GM18517 (cell line): ENCODE measurements around the gene OAS2.

ENCODE experiments used
- ATAC-seq: cut with Tn5 transposase; IDR thresholded peaks from one replicate; pipeline ENCODE4 v1.9.1; 2021; ENCODE audit warnings: mild to moderate bottlenecking, moderate library complexity; ENCODE audit not compliant: unreplicated experiment

The OAS2 gene, protein sequence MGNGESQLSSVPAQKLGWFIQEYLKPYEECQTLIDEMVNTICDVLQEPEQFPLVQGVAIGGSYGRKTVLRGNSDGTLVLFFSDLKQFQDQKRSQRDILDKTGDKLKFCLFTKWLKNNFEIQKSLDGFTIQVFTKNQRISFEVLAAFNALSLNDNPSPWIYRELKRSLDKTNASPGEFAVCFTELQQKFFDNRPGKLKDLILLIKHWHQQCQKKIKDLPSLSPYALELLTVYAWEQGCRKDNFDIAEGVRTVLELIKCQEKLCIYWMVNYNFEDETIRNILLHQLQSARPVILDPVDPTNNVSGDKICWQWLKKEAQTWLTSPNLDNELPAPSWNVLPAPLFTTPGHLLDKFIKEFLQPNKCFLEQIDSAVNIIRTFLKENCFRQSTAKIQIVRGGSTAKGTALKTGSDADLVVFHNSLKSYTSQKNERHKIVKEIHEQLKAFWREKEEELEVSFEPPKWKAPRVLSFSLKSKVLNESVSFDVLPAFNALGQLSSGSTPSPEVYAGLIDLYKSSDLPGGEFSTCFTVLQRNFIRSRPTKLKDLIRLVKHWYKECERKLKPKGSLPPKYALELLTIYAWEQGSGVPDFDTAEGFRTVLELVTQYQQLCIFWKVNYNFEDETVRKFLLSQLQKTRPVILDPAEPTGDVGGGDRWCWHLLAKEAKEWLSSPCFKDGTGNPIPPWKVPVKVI

DNA sequence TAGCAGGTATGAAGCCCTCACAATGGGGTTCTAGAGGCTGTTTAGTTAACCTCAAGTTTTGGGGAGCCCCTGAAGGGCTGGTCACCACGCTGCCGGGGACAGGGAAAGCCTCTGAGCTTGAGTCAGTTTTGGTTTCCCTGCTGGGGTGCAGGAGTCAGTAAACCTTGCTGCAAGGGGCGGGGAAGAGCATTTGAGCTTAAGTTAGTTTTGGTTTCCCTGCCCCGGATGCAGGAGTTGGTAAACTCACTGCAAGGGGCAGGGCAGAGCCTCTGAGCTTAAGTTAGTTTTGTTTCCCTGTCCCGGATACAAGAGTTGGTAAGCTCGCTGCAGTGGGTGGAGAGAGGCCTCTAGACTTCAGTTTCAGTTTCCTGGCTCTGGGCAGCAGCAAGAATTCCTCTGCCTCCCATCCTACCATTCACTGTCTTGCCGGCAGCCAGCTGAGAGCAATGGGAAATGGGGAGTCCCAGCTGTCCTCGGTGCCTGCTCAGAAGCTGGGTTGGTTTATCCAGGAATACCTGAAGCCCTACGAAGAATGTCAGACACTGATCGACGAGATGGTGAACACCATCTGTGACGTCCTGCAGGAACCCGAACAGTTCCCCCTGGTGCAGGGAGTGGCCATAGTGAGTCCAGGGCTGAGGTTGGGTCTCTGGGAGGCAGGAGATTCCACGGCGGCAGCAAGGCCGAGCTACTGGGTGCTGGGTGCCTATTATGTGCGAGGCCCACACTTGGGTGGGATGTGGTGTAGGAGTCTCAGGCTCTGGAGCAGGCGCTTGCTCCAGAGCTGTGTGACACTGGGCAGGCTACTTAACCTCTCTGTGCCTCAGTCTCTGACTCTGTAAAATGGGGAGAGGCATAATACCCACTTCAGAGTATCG lies at the start of gene OAS2:
TSS of gene OAS2 (plus strand) at position 357 of the 878 bp plus-strand sequence. CDS start at position 447, 90 bp downstream.
- peak; percentile 93 for ATAC-seq

DNA sequence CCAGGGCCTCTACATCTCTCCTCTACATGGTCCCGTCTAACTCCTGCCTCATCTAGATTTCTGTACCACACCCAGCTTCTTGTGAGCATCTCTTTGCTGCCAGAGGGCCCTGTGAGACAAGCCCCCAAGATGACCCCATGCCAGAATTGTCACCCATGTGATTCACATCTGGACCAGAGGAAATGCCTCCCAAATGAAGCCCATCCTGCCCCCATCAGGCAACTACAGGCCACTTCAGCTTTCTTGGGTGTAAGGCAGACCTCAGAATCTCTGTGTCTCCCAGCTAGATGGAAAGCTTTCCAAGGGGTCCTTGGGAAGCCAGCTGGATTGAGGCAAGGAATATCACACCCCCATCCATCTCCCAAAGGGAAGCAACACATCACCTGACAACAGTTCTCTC lies 49.3 kb upstream of the OAS2 start:
- no peak for ATAC-seq

DNA sequence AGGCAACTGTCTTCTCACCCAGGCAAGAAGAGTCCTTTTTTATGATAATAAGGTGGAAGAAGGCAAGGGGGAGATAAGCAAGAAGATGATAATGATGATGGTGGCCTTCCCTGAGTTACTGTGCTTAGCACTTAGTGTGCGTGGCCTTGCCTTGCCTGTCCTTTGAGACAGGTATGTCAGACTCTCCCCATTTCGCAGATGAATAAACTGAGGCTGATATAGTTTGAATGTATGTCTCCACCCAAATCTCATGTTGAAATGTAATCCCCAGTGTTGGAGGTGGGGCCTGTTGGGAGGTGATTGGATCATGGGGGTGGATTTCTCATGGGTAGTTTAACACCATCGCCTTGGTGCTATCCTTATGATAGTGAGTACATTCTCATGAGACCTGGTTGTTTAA lies 48.6 kb upstream of the OAS2 start:
- no peak for ATAC-seq

DNA sequence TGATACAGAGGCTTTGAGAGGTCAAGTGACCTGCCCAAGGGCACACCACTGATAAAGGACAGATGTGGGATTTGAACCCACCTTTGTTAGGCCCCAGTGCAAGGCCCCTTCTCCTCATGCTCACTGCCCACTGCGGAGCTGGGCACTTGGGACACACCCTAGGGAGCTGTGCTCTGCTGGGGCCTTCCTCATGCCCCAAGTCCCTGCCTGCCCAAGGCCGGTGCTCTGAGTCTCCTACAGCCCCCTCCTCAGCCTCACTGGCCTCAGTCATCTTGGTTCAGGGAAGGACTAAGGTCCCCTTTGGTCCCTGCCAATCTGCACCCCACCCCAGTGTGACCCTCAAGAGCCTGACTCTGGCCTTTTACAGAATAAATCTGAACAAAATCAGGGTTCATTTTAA lies 48.0 kb upstream of the OAS2 start:
- no peak for ATAC-seq

DNA sequence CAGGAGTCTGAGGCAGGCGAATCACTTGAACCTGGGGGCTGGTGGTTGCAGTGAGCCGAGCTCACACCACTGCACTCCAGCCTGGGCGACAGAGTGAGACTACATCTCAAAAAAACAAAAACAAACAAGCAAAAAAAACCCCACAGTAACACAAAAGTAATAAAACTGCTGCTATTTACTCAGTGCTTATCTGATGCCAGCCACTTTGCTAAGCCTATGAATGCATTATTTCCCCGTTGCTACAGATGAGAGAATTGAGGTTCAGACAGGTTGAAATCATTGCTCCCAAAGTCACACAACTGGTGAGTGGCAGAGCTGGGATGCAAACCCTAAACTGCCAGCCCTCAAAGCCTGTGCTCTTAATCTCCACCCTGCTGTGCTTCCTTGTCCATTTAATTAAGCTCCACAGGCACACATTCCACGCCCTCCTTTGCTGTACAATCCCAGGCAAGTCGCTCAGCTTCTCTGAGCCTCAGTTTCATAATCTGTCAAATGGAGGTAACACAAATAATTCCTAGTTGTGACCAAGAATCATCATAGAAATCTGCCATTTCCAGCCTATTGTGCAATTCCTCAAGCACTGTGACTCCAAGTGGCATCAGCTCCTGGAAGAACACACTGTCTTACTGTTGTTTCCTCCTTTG lies 45.7 kb upstream of the OAS2 start:
- ATAC-seq, result no peak

DNA sequence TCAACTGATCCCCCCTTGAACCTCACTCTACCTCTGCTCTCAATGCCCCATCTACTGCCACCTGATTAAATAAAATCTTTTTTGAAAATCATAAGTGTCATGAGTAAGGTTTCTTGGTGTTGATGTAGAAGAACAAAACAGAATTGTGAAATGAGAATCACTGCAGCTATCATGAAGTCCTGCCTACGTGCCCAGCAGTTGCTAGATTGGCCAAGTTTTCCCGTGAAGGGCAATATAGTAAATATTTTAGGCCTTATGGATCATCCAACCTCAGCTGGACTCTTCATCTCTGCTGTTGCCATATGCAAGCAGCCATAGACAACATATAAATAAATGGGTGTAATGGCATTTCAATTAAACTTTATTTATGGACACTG lies 45.2 kb upstream of the OAS2 start:
- ATAC-seq, result no peak

DNA sequence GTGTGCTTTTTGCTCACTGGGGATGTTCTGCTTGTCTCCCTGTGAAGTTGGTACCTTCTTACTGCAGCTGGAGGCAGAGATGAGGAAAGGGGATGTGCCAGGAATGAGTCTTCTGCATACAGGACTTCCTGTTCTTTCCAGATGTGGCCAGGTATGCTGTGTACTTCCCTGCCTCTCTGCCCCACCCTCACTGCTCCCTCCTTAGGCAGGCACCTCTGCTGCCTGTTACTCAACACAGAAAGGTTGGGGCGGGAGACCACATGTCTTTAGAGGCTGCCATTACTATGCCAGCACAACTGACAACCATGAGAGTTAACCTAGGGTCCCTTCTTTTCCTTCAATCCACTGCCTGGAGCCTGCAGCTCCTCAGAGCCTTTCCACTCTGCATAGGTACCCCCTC lies 42.1 kb upstream of the OAS2 start:
- ATAC-seq, result no peak

DNA sequence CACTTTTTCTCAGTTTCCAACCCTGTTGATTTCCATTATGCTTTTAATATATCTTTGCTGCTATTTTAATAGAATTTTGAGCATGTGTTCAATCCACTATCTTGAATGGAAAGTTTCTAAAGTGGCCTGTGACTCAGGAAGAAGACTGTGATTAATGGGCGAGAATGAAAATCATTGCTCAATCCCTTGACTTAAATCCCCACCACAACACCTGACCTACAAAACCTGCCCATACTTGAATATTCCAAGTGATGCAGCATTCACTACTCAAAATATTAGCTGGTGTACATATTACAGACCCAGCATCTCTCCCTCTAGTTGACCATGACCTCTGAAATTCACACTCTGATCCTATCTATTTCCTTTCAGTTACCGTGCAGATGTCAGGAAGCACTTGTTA lies 41.4 kb upstream of the OAS2 start:
- no peak for ATAC-seq

DNA sequence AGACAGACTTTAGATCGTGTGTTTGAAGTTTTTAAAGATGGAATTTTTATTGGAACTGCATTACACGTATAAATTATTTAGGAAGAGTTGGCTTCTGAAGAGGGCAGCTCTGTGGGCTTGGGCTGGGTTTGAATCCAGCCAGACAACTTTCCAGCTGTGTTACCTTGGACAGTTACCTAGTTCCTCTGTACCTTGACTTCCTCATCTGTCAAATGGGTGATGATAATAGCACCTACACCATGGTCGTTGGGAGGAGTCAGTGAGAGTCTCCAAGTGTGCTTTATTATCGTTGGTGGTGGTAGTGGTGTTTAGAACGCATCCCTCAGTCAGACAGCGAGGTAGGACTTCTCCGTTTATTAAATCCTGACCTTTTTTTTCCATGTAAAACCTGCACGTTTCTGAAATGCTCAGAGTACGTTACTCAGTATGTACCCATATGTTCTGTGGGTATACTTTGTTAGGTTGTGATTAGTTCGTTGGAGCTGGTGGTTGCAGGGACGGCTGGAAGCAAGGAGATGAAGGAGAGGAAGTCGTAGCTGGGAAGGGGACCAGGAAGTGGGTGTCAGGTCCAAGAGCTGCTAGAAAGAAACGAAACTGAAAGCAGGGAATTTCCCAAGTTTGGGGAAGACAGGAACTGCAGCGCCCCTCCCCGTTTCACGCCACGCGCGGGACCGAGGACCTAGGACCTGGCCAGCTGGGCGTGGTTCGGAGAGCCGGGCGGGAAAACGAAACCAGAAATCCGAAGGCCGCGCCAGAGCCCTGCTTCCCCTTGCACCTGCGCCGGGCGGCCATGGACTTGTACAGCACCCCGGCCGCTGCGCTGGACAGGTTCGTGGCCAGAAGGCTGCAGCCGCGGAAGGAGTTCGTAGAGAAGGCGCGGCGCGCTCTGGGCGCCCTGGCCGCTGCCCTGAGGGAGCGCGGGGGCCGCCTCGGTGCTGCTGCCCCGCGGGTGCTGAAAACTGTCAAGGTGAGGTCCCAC lies 40.3 kb upstream of the OAS2 start, which contains the start of gene OAS3:
TSS of gene OAS3 (plus strand) at position 734 of the 979 bp plus-strand sequence. CDS start at position 791, 57 bp downstream.
- ATAC-seq, result no peak

DNA sequence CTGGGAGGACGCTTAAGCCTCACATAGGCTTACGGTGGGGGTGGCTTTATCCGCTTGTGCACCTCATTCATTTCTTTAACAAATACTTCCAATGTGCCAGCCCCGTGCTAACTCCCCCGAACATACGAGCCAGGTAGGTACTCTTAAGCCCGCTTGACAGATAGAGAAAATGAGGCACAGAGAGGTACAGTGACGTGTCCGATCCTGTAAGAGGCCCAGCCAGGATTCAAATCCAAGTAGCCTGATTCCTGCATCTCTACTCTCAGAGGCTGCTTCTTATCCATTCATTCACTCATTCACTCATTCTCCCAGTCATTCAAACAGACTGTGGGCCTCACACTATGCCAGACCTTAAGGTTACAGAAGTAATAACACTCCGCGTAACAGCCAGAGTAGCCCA lies 39.6 kb upstream of the OAS2 start:
- no peak for ATAC-seq

DNA sequence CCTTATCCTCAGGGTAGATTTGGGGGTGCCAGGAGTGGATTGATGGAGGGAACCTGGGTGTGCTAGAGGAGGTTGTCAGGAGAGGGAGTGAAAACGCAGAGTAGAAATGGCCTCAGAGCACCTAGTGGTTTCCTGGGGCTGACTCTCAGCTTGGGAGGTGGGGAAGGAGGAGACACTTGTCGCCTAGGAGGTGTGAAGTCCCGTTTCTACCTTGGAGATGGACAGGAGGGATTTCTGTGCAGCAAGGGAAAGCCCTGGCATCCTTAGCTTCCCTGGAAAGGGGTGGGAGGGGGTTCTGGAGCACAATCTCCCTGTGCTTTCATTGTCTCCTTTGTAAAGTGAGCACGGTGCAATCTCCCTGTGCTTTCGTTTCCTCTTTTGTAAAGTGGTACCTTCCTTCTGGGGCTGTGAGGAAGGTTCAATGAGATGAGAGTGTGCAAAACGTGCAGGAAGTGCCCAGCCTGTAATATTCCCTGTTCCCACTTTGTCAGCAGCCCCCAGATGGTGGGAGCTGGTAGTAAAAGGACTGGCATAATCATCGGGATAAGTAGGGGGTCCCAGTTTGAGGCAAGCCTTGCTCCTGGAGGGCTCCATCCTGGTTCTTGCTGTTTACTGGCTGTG lies 38.4 kb upstream of the OAS2 start:
- peak; percentile 55 for ATAC-seq

DNA sequence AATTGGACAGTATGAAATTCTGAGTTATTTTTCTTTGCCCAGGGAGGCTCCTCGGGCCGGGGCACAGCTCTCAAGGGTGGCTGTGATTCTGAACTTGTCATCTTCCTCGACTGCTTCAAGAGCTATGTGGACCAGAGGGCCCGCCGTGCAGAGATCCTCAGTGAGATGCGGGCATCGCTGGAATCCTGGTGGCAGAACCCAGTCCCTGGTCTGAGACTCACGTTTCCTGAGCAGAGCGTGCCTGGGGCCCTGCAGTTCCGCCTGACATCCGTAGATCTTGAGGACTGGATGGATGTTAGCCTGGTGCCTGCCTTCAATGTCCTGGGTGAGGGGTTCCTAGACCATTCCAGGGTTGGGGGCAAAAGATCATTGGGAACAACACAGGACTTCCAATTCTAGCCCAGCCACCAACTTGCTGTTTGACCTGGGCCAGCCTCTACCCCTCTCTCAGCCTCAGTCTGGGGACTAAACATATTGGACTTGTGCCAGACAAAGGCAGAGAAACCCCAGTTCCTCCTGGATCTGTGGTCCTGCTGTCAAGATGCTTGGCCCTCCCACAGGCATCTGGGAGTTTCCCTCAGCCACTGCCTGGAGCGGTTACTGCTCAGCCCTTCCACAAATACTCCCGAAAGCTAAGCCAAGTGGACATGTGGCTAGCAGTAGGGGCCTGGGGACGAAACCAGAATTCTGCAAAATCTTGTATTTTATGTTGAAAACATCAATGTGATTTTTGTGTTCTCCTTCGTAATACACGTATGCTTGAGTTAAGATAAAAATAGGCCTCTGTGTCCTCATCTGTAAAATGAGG lies 36.6 kb upstream of the OAS2 start:
- no peak for ATAC-seq

DNA sequence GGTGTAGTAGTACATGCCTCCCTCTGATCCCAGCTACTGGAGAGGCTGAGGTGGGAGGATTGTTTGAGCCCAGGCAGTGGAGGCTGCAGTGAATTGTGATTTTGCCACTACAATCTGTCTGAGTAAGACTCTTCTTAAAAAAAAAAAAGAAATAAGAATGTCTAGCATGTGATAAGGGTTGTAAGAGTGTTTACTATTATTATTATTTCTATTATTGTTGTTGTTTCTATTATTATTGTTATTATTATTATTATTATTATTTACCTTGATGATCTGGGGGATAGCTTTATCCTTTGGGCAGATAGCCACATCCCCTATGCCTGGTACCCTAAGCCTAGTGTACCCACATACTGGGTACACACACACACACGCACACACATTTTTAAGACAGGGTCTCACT lies 35.7 kb upstream of the OAS2 start:
- ATAC-seq, result no peak

DNA sequence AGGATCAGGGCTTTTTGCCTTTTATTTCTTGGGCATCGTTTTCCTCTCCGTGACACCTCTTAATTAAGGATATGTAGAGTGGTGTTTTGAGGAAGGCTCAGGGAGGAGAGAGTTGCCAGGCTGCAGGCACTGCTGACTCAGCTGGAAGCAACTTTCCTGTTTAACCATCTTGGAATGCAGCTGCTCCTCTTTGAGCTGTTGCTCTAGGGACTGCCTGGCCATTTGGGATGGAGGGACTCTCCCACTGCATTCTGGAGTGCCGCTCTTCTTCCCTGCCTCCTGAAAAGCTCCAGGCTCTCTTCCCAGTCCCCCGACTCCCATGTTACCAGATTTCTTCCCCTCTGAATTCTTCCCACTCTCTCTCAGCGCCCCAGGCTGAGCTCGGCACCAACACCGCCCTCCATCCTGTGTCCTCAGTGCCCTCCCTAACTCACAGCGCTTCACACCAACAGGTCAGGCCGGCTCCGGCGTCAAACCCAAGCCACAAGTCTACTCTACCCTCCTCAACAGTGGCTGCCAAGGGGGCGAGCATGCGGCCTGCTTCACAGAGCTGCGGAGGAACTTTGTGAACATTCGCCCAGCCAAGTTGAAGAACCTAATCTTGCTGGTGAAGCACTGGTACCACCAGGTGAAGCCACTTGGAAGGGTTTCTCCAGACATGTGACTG lies 34.2 kb upstream of the OAS2 start:
- ATAC-seq, result no peak

DNA sequence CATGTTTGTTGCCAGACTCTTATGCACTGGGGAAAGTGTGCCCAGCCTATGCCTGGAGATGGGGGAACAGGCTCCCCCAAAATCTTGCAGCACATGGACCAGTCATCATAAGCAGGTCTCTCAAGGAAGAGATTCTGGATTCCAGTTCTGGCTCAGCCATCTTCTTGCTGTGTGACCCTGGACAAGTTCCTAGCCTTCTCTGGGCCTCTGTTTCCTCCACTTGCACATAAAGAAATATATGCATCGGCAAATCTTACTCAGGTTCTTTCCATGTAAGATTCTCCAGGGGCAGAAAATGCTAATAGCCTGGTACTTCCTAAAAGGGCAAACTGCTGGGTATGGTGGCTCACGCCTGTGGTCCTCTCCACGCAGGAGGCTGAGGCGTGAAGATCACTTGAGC lies 32.8 kb upstream of the OAS2 start:
- no peak for ATAC-seq

DNA sequence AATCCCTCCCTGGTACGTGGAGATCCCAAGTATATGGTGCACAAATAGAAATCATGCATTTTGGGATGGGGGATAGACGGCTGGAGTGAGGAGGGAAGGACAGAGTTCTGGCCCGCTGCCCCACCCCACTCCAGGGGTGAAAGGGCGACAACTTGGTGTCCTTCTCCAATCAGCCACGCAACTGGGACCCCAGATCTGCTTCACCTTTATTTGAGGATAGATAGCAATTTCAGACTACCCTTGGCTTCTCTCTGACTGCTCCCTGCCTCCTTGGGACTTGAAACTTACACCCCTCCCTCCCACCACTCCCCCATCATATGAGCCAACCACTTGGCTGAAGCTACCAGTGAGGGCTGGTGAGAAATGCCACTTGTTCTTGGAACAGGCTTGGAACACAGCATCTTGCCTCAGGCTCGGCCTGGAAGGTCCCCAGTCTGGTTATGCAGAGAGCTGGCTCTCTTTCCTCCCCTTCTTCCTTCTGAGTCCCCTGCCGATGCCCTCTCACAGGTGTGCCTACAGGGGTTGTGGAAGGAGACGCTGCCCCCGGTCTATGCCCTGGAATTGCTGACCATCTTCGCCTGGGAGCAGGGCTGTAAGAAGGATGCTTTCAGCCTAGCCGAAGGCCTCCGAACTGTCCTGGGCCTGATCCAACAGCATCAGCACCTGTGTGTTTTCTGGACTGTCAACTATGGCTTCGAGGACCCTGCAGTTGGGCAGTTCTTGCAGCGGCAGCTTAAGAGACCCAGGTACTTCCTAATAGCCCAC lies 31.9 kb upstream of the OAS2 start:
- ATAC-seq, result no peak

DNA sequence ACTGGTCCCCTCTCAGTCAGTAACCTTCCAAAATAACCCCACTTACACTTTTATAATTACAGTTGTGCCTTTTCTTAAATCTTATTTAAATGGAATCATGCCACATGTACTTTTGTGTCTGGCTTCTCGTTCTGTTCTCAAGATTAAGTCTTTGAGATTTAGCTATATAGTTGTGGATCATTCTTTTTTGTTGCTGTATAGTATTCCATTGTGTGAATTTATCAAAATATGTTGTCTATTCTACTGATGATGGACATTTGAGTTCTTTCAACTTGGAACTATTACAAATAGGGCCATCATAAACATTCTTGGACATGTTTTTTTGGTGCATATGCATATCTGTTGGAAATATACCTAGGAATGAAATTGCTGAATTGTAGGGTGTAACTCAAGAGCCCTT lies 31.0 kb upstream of the OAS2 start:
- ATAC-seq, result no peak
